PC-9 (cell line): ENCODE results near the gene NGEF. TPM values are rescaled to one million over a fixed set of nuclear protein-coding genes. Genes with fewer than 3 reads are reported as not detected.

ENCODE experiments used
- BruUV-seq: library from RNA; stranded (reverse); fragments of 400-500 nt; replicated peaks from 2 replicates; lab custom pipeline; 2021; lab: Mats Ljungman, UMichigan
- CTCF ChIA-PET: fragments of 300-600 bp; sonication (Branson Sonifier 250); formaldehyde crosslinking; loops from one replicate; lab custom pipeline; 2022; ENCODE audit warnings: antibody characterized with exemption; lab: Charles Lee
- POLR2A ChIA-PET: fragments of 300-600 bp; sonication (Branson Sonifier 250); formaldehyde crosslinking; loops from one replicate; lab custom pipeline; 2022; ENCODE audit warnings: antibody characterized with exemption; ENCODE audit not compliant: unreplicated experiment; lab: Charles Lee
- DNase-seq, 2 experiments: peaks; one replicate each; pipeline versions ENCODE4 v3.0.0 to v3.0.0-alpha.2; 2015 to 2022; ENCODE audit warnings: mixed read lengths in 1 of 2
- H2AFZ ChIP-seq: fragments of 200-600 bp; sonication (generic); 2 replicates; pipeline ENCODE4 v1.8.1; 2017; ENCODE audit warnings: antibody characterized with exemption
- H3F3A ChIP-seq: fragments of 200-600 bp; sonication (generic); 2 replicates; pipeline ENCODE4 v1.8.1; 2017; ENCODE audit warnings: antibody characterized with exemption, mild to moderate bottlenecking, low read depth; ENCODE audit not compliant: insufficient read depth
- H3K27ac ChIP-seq: fragments of 200-600 bp; sonication (generic); 2 replicates; pipeline ENCODE4 v1.6.1; 2016; ENCODE audit warnings: mixed run types
- H3K27me3 ChIP-seq: fragments of 200-600 bp; sonication (generic); 2 replicates; pipeline ENCODE4 v1.6.1; 2016; ENCODE audit warnings: low read depth, mixed run types; ENCODE audit not compliant: insufficient read depth
- H3K36me3 ChIP-seq: fragments of 200-600 bp; sonication (generic); 2 replicates; pipeline ENCODE4 v1.6.1; 2016; ENCODE audit warnings: low read depth, mixed run types
- H3K4me1 ChIP-seq: fragments of 200-600 bp; sonication (generic); replicated peaks from 2 replicates; pipeline ENCODE4 v1.6.1; 2016; ENCODE audit warnings: mixed run types; ENCODE audit not compliant: insufficient read depth
- H3K4me2 ChIP-seq: fragments of 200-600 bp; sonication (generic); 2 replicates; pipeline ENCODE4 v1.6.1; 2017; ENCODE audit warnings: mixed run types
- H3K4me3 ChIP-seq: fragments of 200-600 bp; sonication (generic); 2 replicates; pipeline ENCODE4 v1.6.1; 2016; ENCODE audit warnings: mixed run types
- H3K79me2 ChIP-seq: fragments of 200-600 bp; sonication (generic); 2 replicates; pipeline ENCODE4 v1.6.1; 2017; ENCODE audit warnings: low read depth, mixed run types
- H3K9me2 ChIP-seq: fragments of 200-600 bp; sonication (generic); 2 replicates; pipeline ENCODE4 v1.8.1; 2017; ENCODE audit warnings: mild to moderate bottlenecking; ENCODE audit not compliant: insufficient read depth
- H3K9me3 ChIP-seq: fragments of 200-600 bp; sonication (generic); 2 replicates; pipeline ENCODE4 v1.8.1; 2016; ENCODE audit warnings: low read depth; ENCODE audit not compliant: insufficient read depth
- H4K20me1 ChIP-seq: fragments of 200-600 bp; sonication (generic); 2 replicates; pipeline ENCODE4 v1.8.1; 2017; ENCODE audit not compliant: insufficient read depth
- EZH2 ChIP-seq: fragments of 200-600 bp; sonication (generic); IDR thresholded peaks from 2 replicates; pipeline ENCODE4 v1.8.0; 2017; ENCODE audit warnings: antibody characterized with exemption, low read depth
- intact Hi-C: fragments of 100-400 bp; cut with micrococcal nuclease; formaldehyde crosslinking; loops from one replicate; pipeline ENCODE4 v1.10.0; 2022; ENCODE audit not compliant: unreplicated experiment
- total RNA-seq: library from RNA; stranded (reverse); gene quantifications from 2 replicates; pipeline ENCODE4 v1.2.3, GENCODE V29; 2021
- TF ChIP-seq, protein P1 (sequence below): fragments of 200-600 bp; sonication (generic); conservative IDR thresholded peaks from 2 replicates; pipeline ENCODE4 v1.6.1; 2017; ENCODE audit warnings: mixed run types, antibody characterized with exemption, mild to moderate bottlenecking, moderate library complexity

NGEF gene
- total RNA-seq, 1 experiment from 2014 or later = 55.3 TPM

DNA sequence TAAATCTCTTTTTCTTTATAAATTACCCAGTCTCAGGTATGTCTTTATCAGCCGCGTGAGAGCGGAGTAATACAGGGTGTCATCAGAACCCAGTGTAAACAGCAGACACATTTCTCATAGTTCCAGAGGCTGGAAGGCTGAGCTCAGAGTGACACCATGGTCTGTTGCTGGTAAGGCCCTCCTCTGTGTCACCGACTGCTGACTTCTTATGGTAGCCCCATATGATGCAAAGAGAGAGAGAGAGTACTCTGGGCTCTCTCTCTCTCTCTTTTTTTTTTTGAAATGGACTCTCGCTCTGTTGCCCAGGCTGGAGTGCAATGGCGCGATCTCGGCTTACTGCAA lies 83.0 kb downstream of the NGEF start:
- CTCF ChIA-PET = no interaction called here
- H3K4me1 ChIP-seq = no peaks in the 10 kb centered on the region
- H4K20me1 ChIP-seq = no peaks in the 10 kb centered on the region
- POLR2A ChIA-PET = no interaction called here
- no peaks in the 10 kb centered on the region for H3K36me3 ChIP-seq
- no peak overlapping the region for H2AFZ ChIP-seq
- H3K27ac ChIP-seq = no peak overlapping the region
- H3K79me2 ChIP-seq = no peaks in the 10 kb centered on the region
- H3F3A ChIP-seq = no peaks in the 10 kb centered on the region
- BruUV-seq = no TSS peak
- no peaks in the 10 kb centered on the region for H3K9me3 ChIP-seq
- intact Hi-C loops = no loop called here
- H3K4me3 ChIP-seq = no peak overlapping the region
- H3K9me2 ChIP-seq = no peaks in the 10 kb centered on the region
- TF ChIP-seq EZH2 = no peak
- TF ChIP-seq, protein P1, sequence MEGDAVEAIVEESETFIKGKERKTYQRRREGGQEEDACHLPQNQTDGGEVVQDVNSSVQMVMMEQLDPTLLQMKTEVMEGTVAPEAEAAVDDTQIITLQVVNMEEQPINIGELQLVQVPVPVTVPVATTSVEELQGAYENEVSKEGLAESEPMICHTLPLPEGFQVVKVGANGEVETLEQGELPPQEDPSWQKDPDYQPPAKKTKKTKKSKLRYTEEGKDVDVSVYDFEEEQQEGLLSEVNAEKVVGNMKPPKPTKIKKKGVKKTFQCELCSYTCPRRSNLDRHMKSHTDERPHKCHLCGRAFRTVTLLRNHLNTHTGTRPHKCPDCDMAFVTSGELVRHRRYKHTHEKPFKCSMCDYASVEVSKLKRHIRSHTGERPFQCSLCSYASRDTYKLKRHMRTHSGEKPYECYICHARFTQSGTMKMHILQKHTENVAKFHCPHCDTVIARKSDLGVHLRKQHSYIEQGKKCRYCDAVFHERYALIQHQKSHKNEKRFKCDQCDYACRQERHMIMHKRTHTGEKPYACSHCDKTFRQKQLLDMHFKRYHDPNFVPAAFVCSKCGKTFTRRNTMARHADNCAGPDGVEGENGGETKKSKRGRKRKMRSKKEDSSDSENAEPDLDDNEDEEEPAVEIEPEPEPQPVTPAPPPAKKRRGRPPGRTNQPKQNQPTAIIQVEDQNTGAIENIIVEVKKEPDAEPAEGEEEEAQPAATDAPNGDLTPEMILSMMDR = no peak
- no peak for DNase-seq
- H3K4me2 ChIP-seq = no peak overlapping the region
- H3K27me3 ChIP-seq = no peaks in the 10 kb centered on the region

DNA sequence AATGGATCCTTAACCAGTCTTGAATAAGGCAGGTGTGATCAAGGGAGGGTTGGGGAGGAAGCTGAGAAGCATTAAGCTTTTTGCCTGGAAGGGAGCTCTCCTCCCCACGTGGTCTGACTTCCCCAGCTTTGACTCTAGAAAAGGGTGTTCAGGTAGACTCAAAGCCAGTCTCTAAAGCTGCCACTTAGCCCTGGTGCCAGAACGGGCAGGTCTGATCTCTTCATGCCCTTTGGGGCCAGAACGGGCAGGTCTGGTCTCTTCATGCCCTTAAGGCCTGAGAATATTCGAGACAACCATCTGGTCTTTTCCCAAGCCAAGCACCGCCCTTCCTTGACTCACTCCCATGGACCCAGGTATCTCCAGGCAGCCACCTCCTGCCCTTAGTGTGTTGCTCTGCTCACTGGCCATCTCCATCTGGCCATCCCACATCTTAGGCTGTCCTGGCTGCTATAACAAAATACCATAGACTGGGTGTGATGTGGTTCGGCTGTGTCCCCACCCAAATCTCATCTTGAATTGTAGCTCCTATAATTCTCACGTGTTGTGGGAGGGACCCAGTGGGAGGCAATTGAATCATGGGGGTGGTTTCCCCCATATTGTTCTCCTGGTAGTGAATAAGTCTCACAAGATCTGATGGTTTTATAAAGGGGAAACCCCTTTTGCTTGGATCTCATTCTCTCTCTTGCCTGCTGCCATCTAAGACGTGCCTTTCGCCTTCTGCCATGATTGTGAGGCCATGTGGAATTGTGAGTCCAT lies 83.6 kb downstream of the NGEF start:
- intact Hi-C loops = no loop called here
- no peak overlapping the region for H2AFZ ChIP-seq
- no peak overlapping the region for H3K4me2 ChIP-seq
- CTCF ChIA-PET = no interaction called here
- BruUV-seq = no TSS peak
- no peaks in the 10 kb centered on the region for H3K79me2 ChIP-seq
- H3K36me3 ChIP-seq = no peaks in the 10 kb centered on the region
- H3K27me3 ChIP-seq = no peaks in the 10 kb centered on the region
- H3K4me3 ChIP-seq = no peak overlapping the region
- no peaks in the 10 kb centered on the region for H3K9me2 ChIP-seq
- H3K9me3 ChIP-seq = no peaks in the 10 kb centered on the region
- H3K27ac ChIP-seq = no peak overlapping the region
- H4K20me1 ChIP-seq = no peaks in the 10 kb centered on the region
- no peaks in the 10 kb centered on the region for H3F3A ChIP-seq
- H3K4me1 ChIP-seq = no peaks in the 10 kb centered on the region
- no peak for TF ChIP-seq EZH2
- TF ChIP-seq, protein P1 = no peak
- DNase-seq = no peak
- POLR2A ChIA-PET = no interaction called here

DNA sequence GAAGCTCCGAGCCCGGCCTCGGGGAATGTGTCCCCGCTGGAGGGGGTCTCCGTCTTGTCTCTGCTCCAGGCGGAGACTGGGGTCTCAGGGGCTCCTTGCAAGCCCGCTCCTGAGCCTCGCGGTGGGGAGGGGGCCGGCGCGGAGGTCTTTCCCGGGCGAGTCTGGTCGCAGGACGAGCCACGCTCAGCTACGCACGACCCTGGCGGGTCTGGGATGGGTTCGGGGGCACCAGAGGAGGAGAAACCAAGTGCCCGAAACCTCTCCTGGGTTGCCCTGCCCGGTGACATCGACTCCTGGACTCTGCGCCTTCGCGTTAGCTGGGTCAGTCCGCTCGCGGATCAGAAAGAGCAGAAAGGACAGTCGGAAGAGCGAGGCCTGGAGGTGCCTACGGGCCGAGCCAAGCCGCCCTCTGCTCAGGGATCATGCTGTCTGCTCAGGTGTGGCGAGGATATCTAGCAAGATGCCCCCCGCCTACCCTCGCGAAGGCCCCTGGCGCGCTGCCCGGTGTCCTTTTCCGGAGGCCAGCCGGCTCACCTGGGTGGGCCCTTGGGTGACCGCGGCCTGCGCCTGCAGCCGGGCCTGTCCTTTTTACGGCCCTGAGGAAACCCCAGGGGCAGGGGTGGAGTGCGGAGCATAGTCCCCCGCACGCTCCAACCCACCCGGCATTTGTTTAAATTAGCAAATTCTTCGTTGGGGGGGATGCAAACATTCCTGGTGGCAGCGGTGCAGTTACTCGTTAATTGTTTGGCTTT lies 84.3 kb downstream of the NGEF start:
- Histone ChIP-seq H3K9me3 (no peaks in the 10 kb centered on the region), H3K4me2 (no peak overlapping the region; the same call in 1 of the 2 replicates), H3K4me1 (no peaks in the 10 kb centered on the region), H3K27me3 (no peaks in the 10 kb centered on the region), H3K4me3 (no peak overlapping the region), H3F3A (no peaks in the 10 kb centered on the region), H3K27ac (no peak overlapping the region), H4K20me1 (no peaks in the 10 kb centered on the region), H3K9me2 (no peaks in the 10 kb centered on the region), H2AFZ (no peak overlapping the region), H3K79me2 (no peaks in the 10 kb centered on the region), H3K36me3 (no peaks in the 10 kb centered on the region)
- no peak for TF ChIP-seq EZH2
- TF ChIP-seq, protein P1 = no peak
- no peak for DNase-seq
- no TSS peak for BruUV-seq
- CTCF ChIA-PET = interaction anchor here (0.5 kb wide), 1 partner anchor 124 kb away, joined by 3 read pairs; no protein-coding TSS in a partner anchor
- POLR2A ChIA-PET = interaction anchor here (0.6 kb wide), 1 partner anchor 87 kb away, joined by 4 read pairs; no protein-coding TSS in a partner anchor
- intact Hi-C loops = no loop called here
